ENCODE measurements around the gene ATF7IP.
"Not testable (repeated sequence)": the region's sequence is repeated elsewhere in the genome, so short reads cannot be mapped to it uniquely, and the experiment has no call there.

Gene ATF7IP

GRCh38 chr12:14384783-14385638, 19.5 kb downstream of the ATF7IP start:
- DNase-seq: peak; percentile 47

- no peak for DNase-seq
These were observed 21.9 kb downstream of the ATF7IP start for GRCh38 chr12:14387219-14387871.

GRCh38 chr12:14390449-14390848, 25.0 kb downstream of the ATF7IP start:
- DNase-seq: no peak

GRCh38 chr12:14390870-14391530, 25.5 kb downstream of the ATF7IP start:
- DNase-seq: no peak

- DNase-seq: no peak
These were observed 28.3 kb downstream of the ATF7IP start for GRCh38 chr12:14393751-14394150.

GRCh38 chr12:14394317-14395073, 29.0 kb downstream of the ATF7IP start:
- DNase-seq: peak; percentile 14 to 30

- DNase-seq: no peak
These were observed 29.7 kb downstream of the ATF7IP start for GRCh38 chr12:14395074-14395778.

- DNase-seq: no peak
These were observed 30.6 kb downstream of the ATF7IP start for GRCh38 chr12:14396071-14396470.

- DNase-seq: no peak
These were observed 34.4 kb downstream of the ATF7IP start for GRCh38 chr12:14399871-14400270.

- DNase-seq: no peak
These were observed 35.1 kb downstream of the ATF7IP start for GRCh38 chr12:14400599-14400998.

- DNase-seq: not testable (repeated sequence)
These were observed 35.8 kb downstream of the ATF7IP start for GRCh38 chr12:14401267-14401666.

- no peak for DNase-seq
These were observed 37.2 kb downstream of the ATF7IP start for GRCh38 chr12:14402697-14403096.

GRCh38 chr12:14403293-14403692, 37.8 kb downstream of the ATF7IP start:
- DNase-seq: no peak

- peak; percentile 13 to 52 for DNase-seq
These were observed 38.3 kb downstream of the ATF7IP start for GRCh38 chr12:14403711-14404196.

- not testable (repeated sequence) for DNase-seq
These were observed 39.9 kb downstream of the ATF7IP start for GRCh38 chr12:14405407-14405806.

- DNase-seq: no peak
These were observed 42.7 kb downstream of the ATF7IP start for GRCh38 chr12:14408208-14408607.

- no peak for DNase-seq
These were observed 44.7 kb downstream of the ATF7IP start for GRCh38 chr12:14410177-14410576.

- DNase-seq: no peak
These were observed 45.5 kb downstream of the ATF7IP start for GRCh38 chr12:14410841-14411569.

- DNase-seq: no peak
These were observed 51.2 kb downstream of the ATF7IP start for GRCh38 chr12:14416658-14417057.

GRCh38 chr12:14417715-14418114, 52.2 kb downstream of the ATF7IP start:
- no peak for DNase-seq

- no peak for DNase-seq
These were observed 53.0 kb downstream of the ATF7IP start for GRCh38 chr12:14418451-14418890.
